ENCODE results near the gene ATP2A1.

- TF ChIP-seq POLR2A (IDR thresholded peaks at IDR 0.05) (no peak), CTCF (IDR thresholded peaks at IDR 0.05) (no peak), POLR2AphosphoS5 (IDR thresholded peaks at IDR 0.05) (no peak), EP300 (IDR thresholded peaks at IDR 0.05) (no peak)
Measured at GRCh38 chr16:28903344-28904042, 25.2 kb downstream of the ATP2A1 start.
